GM21528 (cell line): Measurements from ENCODE around the gene CPNE4.
"Not testable (repeated sequence)": the region's sequence is repeated elsewhere in the genome, so short reads cannot be mapped to it uniquely, and the experiment has no call there.

Experiments used
- ATAC-seq: cut with Tn5 transposase; IDR thresholded peaks from one replicate; pipeline ENCODE4 v1.9.1; 2021; ENCODE audit warnings: mild to moderate bottlenecking, moderate library complexity; ENCODE audit not compliant: unreplicated experiment, low FRiP score

Gene CPNE4

DNA sequence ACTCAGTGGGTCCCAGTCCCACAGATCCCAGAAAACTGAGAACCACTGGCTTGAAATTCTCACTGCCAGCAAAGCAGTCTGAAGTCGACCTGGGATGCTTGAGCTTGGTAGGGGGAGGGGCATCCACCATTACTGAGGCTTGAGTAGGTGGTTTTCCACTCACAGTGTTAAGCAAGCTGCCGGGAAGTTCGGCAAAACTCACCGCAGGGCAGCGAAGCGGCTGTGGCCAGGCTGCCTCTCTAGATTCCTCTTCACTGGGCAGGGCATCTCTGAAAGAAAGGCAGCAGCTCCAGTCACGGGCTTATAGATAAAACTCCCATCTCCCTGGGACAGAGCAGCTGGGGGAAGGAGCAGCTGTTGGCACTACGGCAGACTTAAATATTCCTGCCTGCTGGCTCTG, 71.4 kb downstream of the CPNE4 start:
- not testable (repeated sequence) for ATAC-seq

DNA sequence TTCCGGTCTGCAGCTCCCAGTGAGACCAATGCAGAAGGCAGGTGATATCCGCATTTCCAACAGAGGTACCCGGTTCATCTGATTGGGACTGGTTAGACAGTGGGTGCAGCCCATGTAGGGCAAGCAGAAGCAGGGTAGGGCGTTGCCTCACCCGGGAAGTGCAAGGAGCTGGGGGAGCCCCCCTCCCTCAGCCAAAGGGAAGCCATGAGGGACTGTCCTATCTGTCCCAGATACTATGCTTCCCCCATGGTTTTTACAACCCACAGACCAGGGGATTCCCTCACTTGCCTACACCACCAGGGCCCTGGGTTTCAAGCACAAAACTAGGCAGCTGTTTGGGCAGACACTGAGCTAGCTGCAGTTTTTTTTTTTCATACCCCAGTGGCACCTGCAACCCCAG, 71.8 kb downstream of the CPNE4 start:
- no peak for ATAC-seq

DNA sequence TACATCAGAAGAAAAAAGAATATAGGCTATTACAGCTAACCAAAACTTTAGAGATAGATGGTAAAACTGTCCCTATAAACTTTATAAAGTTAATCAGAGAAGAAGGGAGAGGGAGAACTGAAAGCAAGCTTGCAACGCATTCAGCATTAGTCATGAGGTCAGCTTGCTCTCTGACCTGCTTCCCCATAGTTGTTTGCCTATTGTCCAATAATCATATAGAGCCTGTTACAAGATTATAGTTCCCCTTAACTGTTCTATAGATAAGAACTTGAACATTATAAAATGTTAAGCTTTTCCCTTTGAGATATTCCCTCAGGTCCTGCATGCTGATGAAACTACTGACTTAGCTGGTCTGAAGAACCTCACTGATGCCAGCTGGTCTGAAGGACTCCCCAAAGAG, 74.5 kb downstream of the CPNE4 start:
- ATAC-seq = no peak

DNA sequence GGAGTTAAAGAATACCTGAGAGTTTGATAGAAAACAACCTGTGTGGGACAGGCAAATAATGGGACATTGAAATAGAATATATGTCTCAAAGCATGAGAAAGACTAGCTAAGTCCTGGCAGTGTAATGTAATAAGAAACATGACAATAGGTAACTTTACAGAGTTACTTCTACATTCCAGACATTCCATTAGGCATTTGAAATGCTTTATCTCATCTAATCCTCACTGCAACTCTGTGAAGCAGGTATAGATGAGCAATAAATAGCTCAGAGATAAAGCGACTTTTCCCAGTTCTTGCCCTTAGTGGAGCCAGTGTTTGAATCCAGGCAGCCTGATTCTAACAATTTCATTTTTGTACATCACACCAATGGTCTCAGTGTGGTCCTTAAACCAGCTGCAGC, 76.8 kb downstream of the CPNE4 start:
- no peak for ATAC-seq

DNA sequence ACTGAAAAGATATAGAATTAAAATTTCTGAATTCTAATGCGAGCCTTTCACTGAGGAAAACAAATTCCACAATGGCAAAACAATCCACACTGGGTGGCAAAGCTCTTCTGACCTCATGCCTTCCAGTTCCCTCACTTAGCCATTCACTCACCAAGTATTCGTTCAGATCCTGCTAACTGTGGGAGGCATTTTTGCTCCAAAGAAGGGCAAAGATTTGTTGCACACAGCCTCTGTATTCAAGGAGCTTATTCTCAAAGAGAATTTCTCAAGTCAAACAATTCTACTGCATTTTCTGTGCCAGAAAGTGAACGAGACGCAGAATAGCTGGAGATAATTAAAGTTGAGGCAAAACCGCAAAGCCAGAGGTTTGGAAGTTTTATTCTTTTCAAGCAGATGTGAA, 77.3 kb downstream of the CPNE4 start:
- ATAC-seq = no peak

DNA sequence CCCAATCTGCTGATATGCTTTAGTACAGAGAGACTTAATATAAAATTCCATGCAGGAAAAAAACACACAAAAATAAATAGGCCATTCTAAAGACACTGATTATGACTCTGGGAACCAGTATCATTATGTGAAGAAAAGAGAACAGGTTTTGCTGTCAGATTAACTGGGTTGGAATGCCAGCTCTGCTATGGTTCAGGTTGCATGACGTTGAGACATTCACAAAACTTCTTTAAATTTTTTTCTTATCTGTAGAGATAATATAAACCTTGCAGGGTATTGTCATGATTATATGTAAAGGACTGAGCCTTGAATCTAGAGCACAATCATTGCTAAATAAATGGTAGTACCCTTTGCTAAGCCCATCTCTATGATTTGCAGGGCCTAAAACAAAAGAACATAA, 86.0 kb downstream of the CPNE4 start:
- ATAC-seq = no peak

DNA sequence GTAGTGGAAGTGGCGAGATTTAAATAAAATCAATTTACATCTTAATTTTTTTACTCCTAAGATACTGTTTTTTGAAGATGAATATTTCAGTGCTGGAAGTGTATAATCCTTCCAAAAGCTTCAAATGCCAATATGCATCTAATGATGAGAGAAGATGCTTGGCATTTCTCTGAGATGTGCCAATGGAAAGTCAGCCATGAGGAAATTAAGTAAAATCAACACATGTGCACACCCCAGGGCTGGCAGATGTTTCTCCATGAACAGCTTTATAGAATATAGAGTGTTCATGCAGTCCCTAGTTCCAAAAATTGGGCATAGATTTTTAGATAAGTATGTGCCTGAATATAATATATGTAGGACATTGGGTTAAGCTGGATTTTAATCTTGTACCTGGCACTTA, 90.1 kb downstream of the CPNE4 start:
- no peak for ATAC-seq

DNA sequence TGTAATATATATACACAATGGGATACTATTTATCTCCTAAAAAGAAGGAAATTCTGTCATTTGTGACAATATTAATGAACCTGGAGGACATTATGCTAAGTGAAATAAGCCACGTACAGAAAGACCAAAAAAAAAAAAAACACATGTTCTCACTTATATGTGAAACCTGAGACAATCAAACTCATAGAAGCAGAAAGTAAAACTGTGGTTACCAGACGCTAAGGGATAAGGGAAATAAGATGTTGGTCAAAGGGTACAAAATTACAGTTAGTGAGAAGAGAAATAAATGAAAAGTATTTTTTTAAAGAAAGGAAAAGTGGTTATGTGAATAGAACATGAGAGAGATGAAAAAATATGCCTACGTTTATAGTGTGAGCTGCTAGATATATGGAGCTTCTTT, 101.1 kb downstream of the CPNE4 start:
- no peak for ATAC-seq

DNA sequence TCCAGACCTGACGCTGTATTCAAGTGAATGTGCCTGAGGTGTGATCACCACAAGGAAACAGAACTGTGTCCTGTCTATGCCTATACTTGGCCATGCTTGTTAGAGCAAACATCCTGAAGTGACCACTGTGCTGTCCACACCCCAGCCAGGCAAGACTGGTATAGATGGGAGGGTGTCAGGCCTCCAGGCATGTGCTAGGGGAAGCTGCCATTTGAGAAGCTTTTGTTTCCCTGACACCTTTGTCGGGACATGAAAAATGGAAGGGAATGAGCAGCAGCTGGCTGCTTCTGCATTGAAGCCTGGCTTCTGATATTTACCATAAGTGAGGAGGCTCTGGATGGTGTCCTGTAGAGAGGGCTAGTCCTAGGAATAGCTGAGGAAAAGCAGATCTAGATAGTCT, 106.2 kb downstream of the CPNE4 start:
- no peak for ATAC-seq

DNA sequence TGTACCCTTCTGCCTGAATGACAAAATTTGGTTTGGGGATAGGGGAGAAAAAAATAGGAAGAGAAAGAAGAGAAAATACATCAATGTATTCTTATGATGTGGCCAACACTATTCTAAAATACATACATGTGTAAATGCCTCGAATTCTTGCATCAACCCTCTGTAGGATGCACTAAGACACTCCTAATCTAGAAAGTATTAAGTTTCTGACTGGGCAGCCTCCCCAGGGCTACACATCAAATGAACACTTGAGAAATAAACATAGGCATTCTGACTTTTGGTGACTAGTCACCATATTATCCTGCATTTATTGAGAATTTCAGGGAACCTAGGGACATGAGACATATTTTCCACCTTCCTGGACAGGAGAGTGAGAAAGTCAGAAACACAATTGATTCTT, 109.2 kb downstream of the CPNE4 start:
- ATAC-seq = no peak

DNA sequence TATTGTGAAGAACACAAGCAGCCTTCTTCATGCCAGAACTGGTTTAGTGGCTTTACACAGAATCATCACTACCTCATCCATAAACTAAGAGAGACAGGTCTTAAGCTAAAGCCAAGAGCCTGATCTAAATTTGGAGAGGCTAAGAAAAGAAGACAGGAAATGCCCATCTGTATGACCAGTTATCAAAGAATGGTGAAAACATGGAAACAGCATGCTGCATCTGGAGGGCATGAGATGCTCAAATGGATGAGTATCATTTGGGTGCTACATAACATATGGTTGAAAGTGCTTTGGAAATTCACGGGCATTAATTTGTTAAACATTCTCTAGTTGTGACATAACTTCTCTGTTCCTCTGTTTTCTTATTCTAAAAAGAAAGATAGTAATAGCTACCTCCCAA, 112.5 kb downstream of the CPNE4 start:
- ATAC-seq = no peak

DNA sequence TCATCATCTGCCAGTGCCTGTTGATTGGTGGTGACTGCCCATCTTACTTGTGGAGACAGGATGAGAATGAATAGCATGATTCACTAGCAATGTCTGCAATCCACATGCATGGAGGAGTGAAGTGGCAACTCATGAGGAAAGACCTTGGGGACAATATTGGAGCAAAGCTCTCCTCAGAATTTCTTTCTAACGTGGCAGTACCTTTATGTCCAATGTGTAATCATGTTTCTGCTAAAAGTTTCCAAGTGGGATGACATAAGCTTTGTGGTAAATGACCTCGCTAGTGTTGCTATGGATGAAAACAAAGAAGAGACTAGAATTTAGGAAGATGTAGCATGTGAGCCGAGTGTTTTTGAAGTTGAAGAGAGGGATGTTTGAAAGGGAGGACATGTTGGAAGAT, 117.8 kb downstream of the CPNE4 start:
- ATAC-seq = no peak

DNA sequence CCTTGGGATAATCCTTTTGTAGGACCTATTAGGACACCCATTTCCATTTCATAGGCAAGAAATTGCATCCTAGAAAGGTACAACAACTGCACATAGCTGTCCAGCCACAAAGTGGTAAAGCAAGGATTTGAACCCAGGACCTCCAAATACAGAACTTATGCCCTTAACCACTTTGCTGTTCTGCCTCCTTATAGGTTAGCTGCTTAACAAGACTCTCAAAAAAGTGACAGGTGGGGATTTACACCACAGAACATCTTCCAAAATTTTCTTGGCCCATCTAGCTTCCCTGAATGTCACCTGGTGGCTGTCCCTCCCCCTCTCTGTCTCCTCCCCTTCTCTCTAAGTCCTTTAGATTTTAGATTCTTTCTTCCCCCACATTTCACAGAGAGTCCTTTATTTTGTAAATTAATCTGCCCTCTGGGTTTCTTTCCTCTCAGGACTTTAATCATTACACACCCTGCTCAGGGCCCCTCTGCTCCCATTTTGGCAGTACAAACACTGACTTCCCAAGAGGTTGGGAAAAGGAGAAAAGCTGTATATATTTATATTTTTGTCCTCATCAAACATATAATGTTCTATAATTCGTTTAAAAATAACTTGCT, 120.6 kb downstream of the CPNE4 start:
- ATAC-seq = no peak

DNA sequence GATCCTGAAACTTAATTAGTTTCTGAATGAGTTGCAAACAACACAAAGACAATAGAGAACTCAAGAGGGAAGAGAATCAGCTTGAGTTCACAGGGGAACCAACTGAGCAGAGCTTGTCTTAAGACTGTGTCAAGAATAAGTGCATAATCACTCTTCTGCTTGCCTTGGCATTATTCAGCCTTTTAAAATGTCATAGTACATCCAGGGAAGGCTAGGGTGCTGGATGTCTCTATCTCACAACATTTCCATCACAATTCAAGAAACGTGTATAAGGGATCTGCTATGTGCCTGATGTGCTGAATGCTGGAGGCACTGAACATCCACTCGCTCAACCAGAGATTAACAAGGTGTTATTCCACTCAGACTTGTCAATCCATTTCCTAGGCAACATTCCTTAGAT, 122.6 kb downstream of the CPNE4 start:
- no peak for ATAC-seq

DNA sequence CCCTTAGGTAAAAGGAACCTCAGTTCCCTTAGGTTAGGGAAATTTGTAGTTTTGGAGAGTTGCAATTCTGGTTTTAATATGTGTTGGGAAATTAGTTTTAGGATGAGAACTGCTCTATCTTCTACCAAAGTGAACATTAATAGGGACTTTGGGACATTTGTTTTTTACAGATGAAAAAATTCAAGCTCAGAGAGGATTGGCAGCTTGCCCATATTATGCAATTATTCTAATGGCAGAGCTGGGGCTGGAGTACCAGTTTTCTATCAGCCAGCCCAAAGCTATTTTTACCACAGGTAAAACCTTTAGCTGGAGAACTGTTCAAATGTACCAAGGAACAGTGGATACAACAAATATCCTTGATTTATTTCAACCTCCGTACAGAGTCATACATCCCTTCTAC, 127.0 kb downstream of the CPNE4 start:
- no peak for ATAC-seq

DNA sequence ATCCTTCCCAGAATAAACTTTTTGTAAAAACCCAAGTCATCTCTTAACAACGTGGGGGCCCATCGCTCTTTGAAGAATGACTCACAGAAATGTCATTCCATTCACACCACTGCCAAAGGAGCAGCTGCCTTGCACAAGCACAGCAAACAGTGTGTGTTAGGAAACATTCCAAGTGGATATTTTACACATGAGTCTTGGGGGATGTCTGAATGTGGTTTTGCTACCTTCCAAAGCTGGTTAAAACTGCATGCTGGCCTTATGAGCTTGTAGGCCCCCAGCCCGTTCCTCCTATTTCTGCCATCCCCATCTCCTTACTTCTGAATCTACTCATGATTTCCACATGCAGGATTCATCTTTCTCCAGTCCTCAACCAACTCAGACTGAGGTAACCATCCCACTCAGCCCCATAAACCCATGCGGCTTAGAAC, 130.8 kb downstream of the CPNE4 start:
- no peak for ATAC-seq

DNA sequence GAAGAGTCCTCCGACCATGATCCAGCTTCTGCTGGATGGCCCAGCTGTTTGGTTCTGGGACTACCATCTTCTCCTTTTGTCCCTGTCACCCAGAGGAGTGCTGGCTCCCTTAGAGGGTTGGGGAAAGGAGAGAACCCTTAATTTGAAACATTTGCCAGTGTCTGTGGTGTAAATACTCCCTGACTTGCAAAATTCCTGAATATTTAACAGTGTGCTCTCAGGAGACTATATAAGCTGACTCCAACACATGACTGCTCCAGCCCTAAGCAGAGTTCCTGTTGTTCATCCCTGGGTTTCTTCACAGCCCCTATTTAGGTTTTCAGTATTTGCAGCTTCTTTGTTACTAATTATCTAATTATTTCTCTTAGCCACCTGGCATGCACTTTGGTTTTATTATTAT, 133.1 kb downstream of the CPNE4 start:
- no peak for ATAC-seq

DNA sequence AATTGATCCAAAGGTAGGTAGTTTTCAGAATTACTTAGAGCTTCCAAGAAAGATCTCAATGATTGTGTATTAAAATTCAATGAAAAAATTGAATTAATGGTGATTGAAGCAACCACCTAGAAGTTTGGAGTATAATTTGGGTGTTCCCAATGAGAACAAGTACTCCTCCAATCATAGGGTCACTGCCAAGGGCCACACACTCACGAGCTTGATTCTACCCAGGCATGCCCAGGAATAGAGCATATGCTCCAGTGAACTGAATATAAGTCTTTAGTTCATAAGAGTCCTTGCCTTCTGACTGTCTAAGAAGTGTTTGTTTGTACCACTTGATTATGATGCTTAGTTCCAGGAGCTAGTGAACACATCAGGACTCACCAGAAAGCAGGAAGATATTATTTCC, 133.9 kb downstream of the CPNE4 start:
- ATAC-seq = no peak

DNA sequence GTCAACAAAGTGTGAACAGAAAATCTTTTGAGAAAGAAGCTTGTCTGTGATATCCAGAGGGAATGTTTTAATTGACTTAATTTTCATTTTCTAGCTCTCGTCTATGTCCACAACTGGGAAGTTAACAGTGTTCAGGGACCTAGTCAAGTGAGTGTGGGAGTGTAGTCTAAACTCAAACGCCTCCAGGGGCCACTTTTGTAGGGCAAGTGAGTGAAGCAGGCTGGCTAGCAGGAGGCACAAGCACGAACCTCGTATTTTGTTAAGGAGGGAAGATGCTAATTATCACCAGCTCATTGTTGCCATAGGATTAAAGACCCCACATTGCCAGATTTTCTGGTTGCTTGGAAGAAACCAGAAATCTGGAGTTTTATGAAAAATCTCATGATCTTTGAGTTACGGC, 135.8 kb downstream of the CPNE4 start:
- no peak for ATAC-seq

DNA sequence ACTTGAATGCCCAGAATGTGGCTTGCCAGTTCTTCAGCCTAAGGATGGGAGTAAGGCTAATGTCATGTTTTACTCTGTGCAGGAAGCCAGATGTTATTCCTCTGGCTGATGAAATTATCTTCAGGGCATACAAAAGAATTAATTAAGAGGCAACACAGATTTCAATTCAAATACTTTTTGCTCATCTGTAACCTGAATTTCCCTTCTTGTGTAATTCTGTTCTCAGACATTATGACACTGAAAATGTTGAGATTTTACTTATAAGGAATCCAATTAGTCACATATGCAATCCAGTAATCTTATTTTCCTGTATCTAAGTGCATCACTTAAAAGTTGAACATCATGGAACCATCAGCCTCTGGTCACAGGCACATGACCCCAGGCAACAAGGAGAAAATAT, 136.5 kb downstream of the CPNE4 start:
- ATAC-seq = no peak

DNA sequence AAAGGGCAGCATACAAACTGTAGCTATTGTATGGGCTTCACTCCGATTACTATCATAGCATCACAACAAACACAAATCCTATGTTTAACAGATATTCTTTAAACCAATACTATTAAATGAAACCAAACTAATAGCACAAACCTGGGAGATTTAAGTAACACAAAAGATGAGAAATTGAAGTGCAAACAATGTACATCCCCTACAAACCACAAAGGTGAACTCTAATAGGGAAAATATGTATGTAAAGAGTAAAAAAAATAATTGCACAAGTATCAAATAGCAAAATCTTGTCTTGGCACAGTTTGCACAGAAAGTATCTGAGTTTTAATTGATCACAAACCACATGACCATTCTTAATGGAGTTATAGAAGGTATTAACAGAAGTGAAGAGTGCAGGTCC, 138.5 kb downstream of the CPNE4 start:
- no peak for ATAC-seq

DNA sequence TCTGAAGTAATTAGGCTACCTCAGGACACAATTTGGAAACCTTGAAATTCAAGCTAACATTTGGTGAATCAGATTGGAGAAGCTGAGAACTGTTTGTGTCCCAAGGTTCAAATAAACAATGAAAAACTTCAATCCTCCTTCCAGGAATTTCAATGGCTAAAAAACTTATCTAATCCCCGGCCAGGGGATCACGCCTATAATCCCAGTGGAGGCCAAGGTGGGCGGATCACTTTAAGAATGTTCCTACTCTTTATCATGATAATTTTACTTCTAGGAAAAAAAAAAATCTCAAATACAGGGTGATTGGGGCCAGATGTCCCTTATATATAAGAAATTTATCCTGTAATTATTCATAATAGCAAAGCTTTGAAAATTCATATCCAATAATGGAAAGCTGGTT, 139.0 kb downstream of the CPNE4 start:
- ATAC-seq = no peak

DNA sequence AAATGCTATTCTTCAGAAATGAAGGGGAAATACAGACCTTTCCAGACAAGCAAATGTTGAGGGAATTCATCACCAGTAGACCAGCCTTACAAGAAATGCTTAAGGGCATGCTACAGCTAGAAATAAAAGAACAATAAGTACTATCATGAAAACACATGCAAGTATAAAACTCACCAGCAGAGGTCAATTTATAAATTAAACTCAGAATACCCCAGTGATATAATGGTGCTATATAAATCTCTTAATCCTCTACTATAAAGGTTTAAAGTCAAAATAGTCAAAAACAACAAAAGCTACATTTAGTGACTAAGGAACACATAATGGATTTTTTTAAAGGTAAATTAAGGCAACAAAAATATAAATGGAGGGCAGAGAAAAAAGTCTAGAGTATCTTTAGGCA, 142.5 kb downstream of the CPNE4 start:
- ATAC-seq = no peak
